Measurements from ENCODE around the gene ABCG1.

ABCG1 gene

GRCh38 chr21:42282715-42283114 lies 63.8 kb downstream of the ABCG1 start:
- no peak for FAIRE-seq

GRCh38 chr21:42285569-42286245 lies 66.8 kb downstream of the ABCG1 start:
- FAIRE-seq = no peak
- no peak for TF ChIP-seq CTCF (IDR thresholded peaks at IDR 0.05; ENCODE audit: insufficient read depth, missing control alignments)
- DNase-seq (ENCODE audit: insufficient read length, low spot score) = no peak

More at GRCh38 chr21:42282715-42283114, 63.8 kb downstream of the ABCG1 start:
- no peak for TF ChIP-seq CTCF (IDR thresholded peaks at IDR 0.05; ENCODE audit: insufficient read depth, missing control alignments)
- DNase-seq (ENCODE audit: insufficient read length, low spot score) = no peak

GRCh38 chr21:42286416-42286815 lies 67.5 kb downstream of the ABCG1 start:
- FAIRE-seq (no peak), DNase-seq (ENCODE audit: insufficient read length, low spot score) (no peak)
- no peak for TF ChIP-seq CTCF (IDR thresholded peaks at IDR 0.05; ENCODE audit: insufficient read depth, missing control alignments)

DNA sequence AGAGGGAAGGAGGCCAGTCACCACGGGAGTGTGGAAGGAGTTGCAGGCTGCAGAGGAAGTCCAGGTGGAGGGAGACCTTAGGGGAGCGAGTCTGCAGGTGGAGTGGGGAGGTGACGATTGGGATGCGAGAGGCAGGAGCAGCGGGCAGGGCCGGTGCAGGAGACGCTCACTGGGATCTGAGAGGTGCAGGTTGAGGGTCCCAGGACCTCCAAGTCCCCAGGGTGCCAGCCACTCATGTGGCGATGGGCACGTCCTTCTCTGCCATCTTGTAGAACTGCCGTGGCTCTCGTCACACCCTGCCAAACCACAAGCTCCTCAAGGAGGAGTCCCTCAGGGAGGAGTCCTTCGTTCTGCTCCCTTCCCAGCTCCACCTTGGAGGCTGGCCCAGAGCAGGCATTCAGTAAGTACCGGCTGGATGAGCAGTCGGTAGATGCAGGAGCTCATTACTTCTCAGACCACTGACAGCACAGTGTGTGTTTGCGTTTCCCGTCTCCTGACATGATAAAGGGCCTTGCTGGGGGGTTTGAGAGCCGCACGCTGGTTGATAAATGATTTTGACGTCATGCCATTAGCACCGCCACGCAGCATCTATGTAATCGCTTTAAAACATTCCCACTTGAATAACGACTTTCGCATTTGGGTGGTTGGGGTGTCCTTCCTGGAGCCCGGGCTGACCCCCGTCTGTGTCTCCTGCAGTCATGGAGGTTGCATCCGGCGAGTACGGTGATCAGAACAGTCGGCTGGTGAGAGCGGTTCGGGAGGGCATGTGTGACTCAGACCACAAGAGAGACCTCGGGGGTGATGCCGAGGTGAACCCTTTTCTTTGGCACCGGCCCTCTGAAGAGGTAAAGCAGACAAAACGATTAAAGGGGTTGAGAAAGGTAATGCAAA lies 68.5 kb downstream of the ABCG1 start:
- FAIRE-seq (no peak), DNase-seq (ENCODE audit: insufficient read length, low spot score) (no peak)
- TF ChIP-seq CTCF (IDR thresholded peaks at IDR 0.05; ENCODE audit: insufficient read depth, missing control alignments) = no peak

- DNase-seq (ENCODE audit: insufficient read length, low spot score) = no peak
- TF ChIP-seq CTCF (IDR thresholded peaks at IDR 0.05; ENCODE audit: insufficient read depth, missing control alignments) = no peak
- no peak for FAIRE-seq
Observed at GRCh38 chr21:42288962-42289361, 70.0 kb downstream of the ABCG1 start.

GRCh38 chr21:42289926-42290325 lies 71.0 kb downstream of the ABCG1 start:
- no peak for TF ChIP-seq CTCF (IDR thresholded peaks at IDR 0.05; ENCODE audit: insufficient read depth, missing control alignments)
- no peak for FAIRE-seq
- no peak for DNase-seq (ENCODE audit: insufficient read length, low spot score)

DNA sequence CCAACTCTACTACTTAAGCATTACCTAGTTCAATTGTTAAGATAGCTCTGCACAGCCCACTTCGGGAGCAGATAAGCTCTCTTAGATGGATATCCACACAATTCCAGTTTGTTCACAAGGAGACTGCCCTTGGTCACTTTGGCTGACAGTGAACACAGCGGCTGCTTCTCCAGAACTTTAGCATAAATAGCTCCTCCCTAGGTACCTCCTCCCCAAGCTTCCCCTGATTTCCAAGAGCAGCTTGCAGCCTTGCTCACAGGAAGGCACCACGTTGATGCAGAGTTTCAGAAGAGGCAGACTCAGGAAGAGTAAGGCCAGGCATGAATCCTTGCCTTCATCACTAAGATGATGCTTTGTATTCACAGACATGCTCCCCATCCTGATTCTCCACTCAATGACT lies 71.6 kb downstream of the ABCG1 start:
- TF ChIP-seq CTCF (IDR thresholded peaks at IDR 0.05; ENCODE audit: insufficient read depth, missing control alignments) = no peak
- no peak for FAIRE-seq
- no peak for DNase-seq (ENCODE audit: insufficient read length, low spot score)
